ENCODE results near the gene NUP214. TPM values are rescaled to one million over a fixed set of nuclear protein-coding genes. Genes with fewer than 3 reads are reported as not detected.

Gene NUP214
- total RNA-seq: 100 to 1,000 TPM in 1 of 2 donors, 10 to 100 TPM in 1; 43.9 to 115 TPM

DNA sequence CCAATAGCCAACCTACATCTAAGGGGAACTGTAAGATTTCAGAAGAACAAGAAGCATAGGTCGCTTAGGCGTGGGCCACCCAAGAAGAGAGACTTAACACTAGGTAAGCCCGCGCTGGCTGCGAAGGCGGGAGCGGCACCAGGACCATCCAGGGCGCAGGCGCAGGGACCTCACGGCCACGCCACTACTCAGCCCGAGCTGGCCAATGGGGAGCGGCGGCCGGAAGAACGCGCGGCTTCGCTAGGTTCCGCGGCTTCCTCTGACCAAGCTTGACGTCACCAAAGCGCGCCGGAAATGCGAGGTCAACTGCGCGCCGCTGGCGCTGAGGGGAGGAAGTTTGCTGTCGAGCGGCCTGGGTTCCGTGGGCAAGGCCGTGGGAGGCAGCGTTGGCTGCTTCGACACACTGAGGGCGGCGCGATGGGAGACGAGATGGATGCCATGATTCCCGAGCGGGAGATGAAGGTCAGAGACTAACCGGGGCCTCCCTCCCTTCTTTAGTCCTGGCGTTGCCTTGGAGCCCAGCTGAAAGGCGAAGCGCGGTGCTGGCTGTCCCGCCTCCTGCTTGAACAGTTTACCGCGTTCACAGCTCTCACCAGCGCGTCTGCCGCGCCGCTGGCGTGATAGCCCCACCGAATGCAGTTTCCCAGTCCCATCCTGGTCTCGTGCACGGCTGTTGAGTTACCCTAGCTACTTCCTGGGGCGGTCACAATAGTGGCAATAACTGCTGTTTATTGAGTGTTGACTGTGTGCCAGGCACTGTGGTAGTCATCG lies at the start of gene NUP214:
Gene NUP214, plus strand, starts transcription at position 299 of the 771 bp plus-strand sequence. Its CDS starts 119 bp downstream, at position 418.
- Histone ChIP-seq H3K9me3 (no peaks in the 10 kb centered on the region), H3K4me1 (replicated peaks) (peaks cover 5% of the 10 kb centered on the region), H3K27ac (peak within 1 kb of the TSS; percentile 70 to 74), H3K36me3 (no peaks in the 10 kb centered on the region), H3K4me3 (peak within 1 kb of the TSS; percentile 62 to 84), H3K27me3 (replicated peaks; ENCODE audit: insufficient read depth) (no peaks in the 10 kb centered on the region)
- under 1% methylated on average over 60 of the region's 61 CpGs for WGBS
- TF ChIP-seq POLR2A (IDR thresholded peaks at IDR 0.05) (peak; percentile 75), POLR2AphosphoS5 (IDR thresholded peaks at IDR 0.05) (peak; percentile 100)
- TF ChIP-seq, protein P1, sequence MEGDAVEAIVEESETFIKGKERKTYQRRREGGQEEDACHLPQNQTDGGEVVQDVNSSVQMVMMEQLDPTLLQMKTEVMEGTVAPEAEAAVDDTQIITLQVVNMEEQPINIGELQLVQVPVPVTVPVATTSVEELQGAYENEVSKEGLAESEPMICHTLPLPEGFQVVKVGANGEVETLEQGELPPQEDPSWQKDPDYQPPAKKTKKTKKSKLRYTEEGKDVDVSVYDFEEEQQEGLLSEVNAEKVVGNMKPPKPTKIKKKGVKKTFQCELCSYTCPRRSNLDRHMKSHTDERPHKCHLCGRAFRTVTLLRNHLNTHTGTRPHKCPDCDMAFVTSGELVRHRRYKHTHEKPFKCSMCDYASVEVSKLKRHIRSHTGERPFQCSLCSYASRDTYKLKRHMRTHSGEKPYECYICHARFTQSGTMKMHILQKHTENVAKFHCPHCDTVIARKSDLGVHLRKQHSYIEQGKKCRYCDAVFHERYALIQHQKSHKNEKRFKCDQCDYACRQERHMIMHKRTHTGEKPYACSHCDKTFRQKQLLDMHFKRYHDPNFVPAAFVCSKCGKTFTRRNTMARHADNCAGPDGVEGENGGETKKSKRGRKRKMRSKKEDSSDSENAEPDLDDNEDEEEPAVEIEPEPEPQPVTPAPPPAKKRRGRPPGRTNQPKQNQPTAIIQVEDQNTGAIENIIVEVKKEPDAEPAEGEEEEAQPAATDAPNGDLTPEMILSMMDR (IDR thresholded peaks at IDR 0.05): peak in 2 of 4 experiments; percentile 35 to 37
- DNase-seq (ENCODE audit: low spot score): peak; percentile 98
- intact Hi-C loops (cut with DNase I): no loop called here

DNA sequence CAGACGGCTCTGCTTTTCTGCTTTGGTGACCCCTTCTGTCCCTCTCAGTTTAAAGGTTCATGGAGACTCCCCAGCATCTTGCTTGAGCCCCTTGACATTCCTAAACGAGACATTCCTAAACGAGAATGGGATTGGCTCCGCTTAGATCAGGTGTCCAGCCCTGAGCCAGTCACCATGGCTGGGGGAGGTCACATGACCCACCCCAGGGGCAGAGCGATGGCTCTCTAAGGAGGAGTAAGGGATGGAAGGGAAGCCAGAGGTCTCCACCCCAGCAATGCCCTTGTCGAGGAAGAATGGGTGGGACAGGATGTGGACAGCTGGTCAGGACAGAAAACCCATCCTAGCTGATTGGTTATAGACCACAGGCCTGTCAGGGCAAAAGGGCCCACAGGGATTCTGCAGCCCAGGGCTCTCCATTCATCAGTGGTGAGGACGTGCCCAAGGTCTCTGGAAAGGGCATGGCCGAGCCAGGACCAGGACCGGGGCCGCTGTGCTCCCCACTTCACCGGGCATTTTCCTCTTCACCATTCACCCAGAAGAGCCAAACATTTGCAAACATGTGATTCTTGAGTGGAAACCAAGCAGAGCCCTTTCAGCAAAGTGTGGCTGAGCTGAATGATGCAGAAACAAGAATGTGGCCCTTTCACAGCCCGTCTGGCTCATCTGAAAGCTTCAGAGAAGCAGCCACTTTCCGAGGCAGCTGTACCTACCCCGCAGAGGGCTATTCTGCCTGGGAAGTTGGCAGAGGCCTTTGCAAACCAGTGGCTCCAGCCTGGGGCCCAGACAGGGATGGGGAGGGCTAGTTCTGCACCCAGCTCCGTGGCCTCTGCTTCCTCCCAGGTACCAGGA lies 48.8 kb upstream of the NUP214 start:
- Histone ChIP-seq H3K9me3 (no peaks in the 10 kb centered on the region), H3K4me1 (replicated peaks) (no peaks in the 10 kb centered on the region), H3K27me3 (replicated peaks; ENCODE audit: insufficient read depth) (no peaks in the 10 kb centered on the region), H3K36me3 (no peaks in the 10 kb centered on the region), H3K27ac (no peak overlapping the region), H3K4me3 (no peak overlapping the region)
- TF ChIP-seq POLR2A (IDR thresholded peaks at IDR 0.05) (no peak), POLR2AphosphoS5 (IDR thresholded peaks at IDR 0.05) (no peak)
- TF ChIP-seq, protein P1 (IDR thresholded peaks at IDR 0.05): no peak
- DNase-seq (ENCODE audit: low spot score): no peak
- intact Hi-C loops (cut with DNase I): no loop called here
- WGBS: 77% methylated on average over 15 of the region's 15 CpGs

DNA sequence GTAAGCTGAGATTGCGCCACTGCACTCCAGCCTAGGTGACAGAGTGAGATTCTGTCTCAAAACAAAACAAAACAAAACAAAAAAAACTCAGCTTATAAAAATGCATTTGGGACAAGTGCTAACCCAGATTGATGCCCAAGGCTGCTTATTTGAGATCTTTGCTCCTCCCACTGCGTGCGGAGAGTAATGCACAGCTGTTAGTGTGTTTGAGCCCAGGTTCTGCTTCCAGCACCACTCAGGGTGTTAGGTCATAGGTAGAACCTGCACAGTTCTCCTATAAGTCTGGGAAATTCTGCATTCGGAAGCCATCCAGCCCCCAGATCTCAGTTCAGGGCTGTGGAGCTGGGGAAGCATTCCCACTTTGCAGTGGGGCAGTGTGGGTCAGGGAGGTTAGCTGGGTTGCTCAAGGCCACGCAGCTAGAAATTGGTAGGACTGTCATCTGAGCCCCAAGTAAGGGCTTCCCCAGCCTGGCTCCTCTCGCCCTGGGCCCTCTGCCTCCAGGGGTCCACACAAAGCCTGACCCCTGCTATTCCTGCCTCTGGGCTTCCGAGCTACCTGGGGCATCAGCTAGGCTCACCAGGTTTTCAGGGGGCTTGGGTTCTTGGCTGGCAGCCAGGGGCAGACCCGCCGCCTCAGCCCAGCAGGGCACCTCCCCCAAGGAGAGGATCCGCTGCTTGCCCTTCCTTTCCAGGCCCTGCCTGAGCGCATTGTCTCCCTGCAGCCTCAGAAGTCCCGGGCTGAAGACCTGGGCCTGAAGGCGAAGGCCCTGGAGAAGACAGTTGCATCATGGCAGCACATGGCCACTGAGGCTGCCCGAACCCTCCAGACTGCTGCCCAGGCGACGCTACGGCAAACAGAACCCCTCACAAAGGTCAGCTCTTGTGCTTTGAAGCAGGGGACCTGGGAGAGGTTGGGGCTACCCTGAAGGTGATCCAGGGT lies 46.7 kb upstream of the NUP214 start:
- TF ChIP-seq POLR2A (IDR thresholded peaks at IDR 0.05) (no peak), POLR2AphosphoS5 (IDR thresholded peaks at IDR 0.05) (no peak)
- TF ChIP-seq, protein P1 (IDR thresholded peaks at IDR 0.05): no peak
- 87% methylated on average over 17 of the region's 17 CpGs for WGBS
- Histone ChIP-seq H3K9me3 (no peaks in the 10 kb centered on the region), H3K4me3 (no peak overlapping the region), H3K4me1 (replicated peaks) (no peaks in the 10 kb centered on the region), H3K27me3 (replicated peaks; ENCODE audit: insufficient read depth) (no peaks in the 10 kb centered on the region), H3K27ac (no peak overlapping the region), H3K36me3 (no peaks in the 10 kb centered on the region)
- intact Hi-C loops (cut with DNase I): no loop called here
- DNase-seq (ENCODE audit: low spot score): no peak

DNA sequence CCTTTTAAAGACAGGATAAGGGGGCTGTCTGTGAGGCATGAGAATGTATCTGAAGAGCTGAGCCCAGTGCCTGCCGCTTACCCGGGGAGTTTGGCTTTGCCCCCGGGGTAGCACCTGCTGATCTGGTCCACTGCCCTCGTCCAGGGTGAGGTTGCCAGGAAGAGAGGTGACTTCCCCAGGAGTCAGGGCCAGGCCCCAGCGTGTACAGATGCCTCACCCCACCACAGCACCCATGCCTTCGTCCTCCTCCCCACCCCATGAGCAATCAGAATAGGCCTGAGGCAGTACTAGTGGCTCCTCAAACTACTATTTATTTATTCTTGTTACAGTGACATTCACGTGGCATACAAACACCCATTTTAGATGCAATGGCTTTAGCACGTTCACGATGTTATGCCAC lies 44.8 kb upstream of the NUP214 start:
- TF ChIP-seq POLR2AphosphoS5 (IDR thresholded peaks at IDR 0.05) (no peak), POLR2A (IDR thresholded peaks at IDR 0.05) (no peak)
- TF ChIP-seq, protein P1 (IDR thresholded peaks at IDR 0.05): no peak
- Histone ChIP-seq H3K9me3 (no peaks in the 10 kb centered on the region), H3K27ac (no peak overlapping the region), H3K36me3 (no peaks in the 10 kb centered on the region), H3K27me3 (replicated peaks; ENCODE audit: insufficient read depth) (no peaks in the 10 kb centered on the region), H3K4me1 (replicated peaks) (no peaks in the 10 kb centered on the region), H3K4me3 (no peak overlapping the region)
- no peak for DNase-seq (ENCODE audit: low spot score)
- intact Hi-C loops (cut with DNase I): no loop called here
- WGBS: 56% methylated on average over 9 of the region's 9 CpGs

Measured in prostate gland (tissue), 2 donors.